Ishikawa (cell line): ENCODE results near the gene CROT.

Experiments
- CEBPB ChIP-seq: IDR thresholded peaks from 2 replicates; pipeline ENCODE4 v1.6.1; 2012
- CREB1 ChIP-seq: IDR thresholded peaks from 2 replicates; pipeline ENCODE4 v1.6.1; 2012; ENCODE audit warnings: low read depth
- EGR1 ChIP-seq: IDR thresholded peaks from 2 replicates; pipeline ENCODE4 v1.6.1; 2012
- EP300 ChIP-seq: IDR thresholded peaks from 2 replicates; pipeline ENCODE4 v1.6.1; 2012; ENCODE audit warnings: borderline replicate concordance
- FOXM1 ChIP-seq: IDR thresholded peaks from 2 replicates; pipeline ENCODE4 v1.6.1; 2012; ENCODE audit warnings: low read depth, borderline replicate concordance
- MAX ChIP-seq: IDR thresholded peaks from 2 replicates; pipeline ENCODE4 v1.6.1; 2012
- NFIC ChIP-seq: IDR thresholded peaks from 2 replicates; pipeline ENCODE4 v1.6.1; 2012
- RAD21 ChIP-seq: IDR thresholded peaks from 2 replicates; pipeline ENCODE4 v1.6.1; 2012; ENCODE audit warnings: low read depth
- REST ChIP-seq: IDR thresholded peaks from 2 replicates; pipeline ENCODE4 v1.6.1; 2012; ENCODE audit warnings: low read depth, mild to moderate bottlenecking
- TAF1 ChIP-seq: IDR thresholded peaks from 2 replicates; pipeline ENCODE4 v1.6.1; 2012; ENCODE audit warnings: low read depth, mild to moderate bottlenecking
- TCF12 ChIP-seq: IDR thresholded peaks from 2 replicates; pipeline ENCODE4 v1.6.1; 2012; ENCODE audit warnings: low read depth
- TEAD4 ChIP-seq: IDR thresholded peaks from 2 replicates; pipeline ENCODE4 v1.6.1; 2012
- USF1 ChIP-seq: IDR thresholded peaks from 2 replicates; pipeline ENCODE4 v1.6.1; 2012
- YY1 ChIP-seq: IDR thresholded peaks from 2 replicates; pipeline ENCODE4 v1.6.1; 2012; ENCODE audit warnings: low read depth
- ZBTB7A ChIP-seq: IDR thresholded peaks from 2 replicates; pipeline ENCODE4 v1.6.1; 2012; ENCODE audit warnings: low read depth

The CROT gene

DNA sequence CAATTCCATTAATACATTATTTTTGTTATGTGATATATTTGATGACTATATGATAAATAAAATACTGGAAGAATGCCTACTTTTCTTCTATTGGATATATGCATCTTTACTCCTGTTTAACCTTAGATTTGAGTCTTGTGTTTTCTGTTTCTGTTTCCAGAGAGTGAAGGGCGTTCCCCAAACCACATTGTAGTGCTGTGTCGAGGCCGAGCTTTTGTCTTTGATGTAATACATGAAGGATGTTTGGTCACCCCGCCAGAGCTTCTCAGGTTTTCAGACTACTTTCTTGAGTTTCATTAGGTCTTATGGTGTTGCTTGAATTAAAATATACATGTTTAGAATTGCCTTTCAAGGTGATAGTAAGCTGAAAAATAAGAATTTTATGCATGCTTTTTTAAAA, 23.8 kb downstream of the CROT start:
- TF ChIP-seq YY1 (no peak), CREB1 (no peak), RAD21 (no peak), USF1 (no peak)

DNA sequence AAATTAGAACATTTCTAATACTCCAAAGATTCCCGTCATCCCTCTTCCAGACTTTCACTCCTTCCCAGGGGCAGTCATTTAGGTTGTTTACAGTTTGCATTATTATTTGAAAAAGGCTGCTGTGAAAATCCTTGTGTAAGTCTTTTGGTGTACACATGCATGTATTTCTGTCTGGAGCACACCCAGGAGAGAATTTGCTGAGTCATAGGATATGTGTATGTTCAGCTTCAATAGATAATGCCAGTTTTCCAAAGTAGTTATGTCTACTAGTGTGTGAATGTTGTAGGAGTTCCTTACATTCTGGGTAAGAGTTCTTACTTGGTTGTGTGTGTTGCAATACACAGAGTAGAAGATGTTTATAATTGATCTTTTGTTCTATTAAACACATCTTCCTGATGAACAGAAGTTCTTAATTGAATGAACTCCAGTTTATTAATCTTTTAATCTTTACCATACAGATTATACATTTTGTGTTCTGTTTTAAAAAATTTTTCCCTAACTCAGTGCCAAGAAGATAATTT, 25.3 kb downstream of the CROT start:
- TF ChIP-seq YY1 (no peak), MAX (no peak), FOXM1 (no peak), RAD21 (no peak), USF1 (no peak), TAF1 (no peak), ZBTB7A (no peak), EP300 (no peak), REST (no peak), TCF12 (no peak), CEBPB (no peak), CREB1 (no peak), TEAD4 (no peak)

DNA sequence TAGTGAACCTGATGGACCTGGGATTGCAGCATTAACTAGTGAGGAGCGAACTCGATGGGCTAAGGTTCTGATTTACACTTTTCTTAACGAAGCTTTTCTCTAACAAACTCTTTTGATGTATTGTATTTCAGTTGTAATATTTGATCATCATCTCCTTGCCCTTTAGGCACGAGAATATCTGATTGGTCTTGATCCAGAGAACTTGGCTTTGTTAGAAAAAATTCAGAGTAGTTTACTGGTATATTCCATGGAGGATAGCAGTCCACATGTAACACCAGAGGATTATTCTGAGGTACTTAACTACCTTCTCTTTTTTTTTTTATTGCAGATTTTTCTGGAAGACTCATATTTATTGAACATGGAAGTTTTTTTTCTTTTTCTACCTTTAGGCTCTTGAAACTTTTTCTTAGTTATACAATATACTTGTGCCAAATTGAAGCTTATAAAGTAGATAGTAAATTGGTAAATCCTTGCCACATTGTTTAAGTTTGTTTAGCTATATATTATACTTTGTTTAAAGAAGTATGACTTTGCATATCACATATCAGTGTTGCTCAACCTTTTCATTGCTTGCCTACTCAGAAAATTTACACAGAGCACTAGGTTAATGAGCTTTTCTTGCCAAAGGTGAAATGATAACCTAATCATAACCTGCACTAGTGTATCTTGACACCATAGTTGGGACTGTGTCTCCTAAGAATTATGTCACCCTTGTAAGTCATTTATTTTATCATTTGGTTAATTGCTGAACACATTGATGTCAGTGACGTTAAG, 30.4 kb downstream of the CROT start:
- no peak for TF ChIP-seq YY1
- no peak for TF ChIP-seq CEBPB
- no peak for TF ChIP-seq CREB1
- TF ChIP-seq ZBTB7A: no peak
- TF ChIP-seq REST: no peak
- TF ChIP-seq NFIC: no peak
- TF ChIP-seq MAX: no peak
- no peak for TF ChIP-seq TEAD4
- no peak for TF ChIP-seq FOXM1

- TF ChIP-seq CREB1: no peak
- TF ChIP-seq TAF1: no peak
- no peak for TF ChIP-seq EP300
- no peak for TF ChIP-seq TEAD4
- TF ChIP-seq ZBTB7A: no peak
- TF ChIP-seq TCF12: no peak
- no peak for TF ChIP-seq MAX
- TF ChIP-seq EGR1: no peak
- no peak for TF ChIP-seq RAD21
- TF ChIP-seq REST: no peak
- TF ChIP-seq CEBPB: no peak
- TF ChIP-seq NFIC: no peak
- TF ChIP-seq YY1: no peak
- no peak for TF ChIP-seq USF1
- no peak for TF ChIP-seq FOXM1
These were observed 35.4 kb downstream of the CROT start for GRCh38 chr7:87380905-87381304.
